IgD-negative memory B cell (primary cell): ENCODE data around the gene CAMK2N2. TPM values are rescaled to one million over a fixed set of nuclear protein-coding genes. Genes with fewer than 3 reads are reported as not detected.

Experiments
- H3K27ac Mint-ChIP-seq, 3 donors: one replicate each; pipeline ENCODE4 v1.8.0; 2020 to 2022; ENCODE audit warnings: mild to moderate bottlenecking in 3 of 3, mixed read lengths in 3 of 3, moderate library complexity in 1 of 3
- H3K27me3 Mint-ChIP-seq: one replicate; pipeline ENCODE4 v1.8.0; 2021; ENCODE audit warnings: mixed read lengths
- H3K36me3 Mint-ChIP-seq: one replicate; pipeline ENCODE4 v1.8.0; 2020; ENCODE audit warnings: mild to moderate bottlenecking, mixed read lengths
- H3K4me1 Mint-ChIP-seq, 3 donors: one replicate each; pipeline ENCODE4 v1.8.0; 2020 to 2022; ENCODE audit warnings: mixed read lengths in 3 of 3, mild to moderate bottlenecking in 1 of 3
- H3K4me3 Mint-ChIP-seq, 4 donors: one replicate each; pipeline ENCODE4 v1.8.0; 2020 to 2022; ENCODE audit warnings: mild to moderate bottlenecking in 4 of 4, mixed read lengths in 4 of 4, moderate library complexity in 3 of 4
- H3K9me3 Mint-ChIP-seq, 3 donors: one replicate each; pipeline ENCODE4 v1.8.0; 2020 to 2021; ENCODE audit warnings: mixed read lengths in 3 of 3, mild to moderate bottlenecking in 1 of 3
- polyA plus RNA-seq: library from polyadenylated mRNA; unstranded; fragments of 300-500 nt; fragmentation: Illumina TruSeq; gene quantifications from one replicate; pipeline ENCODE4 v1.2.3, GENCODE V29; 2021

CAMK2N2 gene
- polyA plus RNA-seq, 1 donor from 2014 or later = not detected

DNA sequence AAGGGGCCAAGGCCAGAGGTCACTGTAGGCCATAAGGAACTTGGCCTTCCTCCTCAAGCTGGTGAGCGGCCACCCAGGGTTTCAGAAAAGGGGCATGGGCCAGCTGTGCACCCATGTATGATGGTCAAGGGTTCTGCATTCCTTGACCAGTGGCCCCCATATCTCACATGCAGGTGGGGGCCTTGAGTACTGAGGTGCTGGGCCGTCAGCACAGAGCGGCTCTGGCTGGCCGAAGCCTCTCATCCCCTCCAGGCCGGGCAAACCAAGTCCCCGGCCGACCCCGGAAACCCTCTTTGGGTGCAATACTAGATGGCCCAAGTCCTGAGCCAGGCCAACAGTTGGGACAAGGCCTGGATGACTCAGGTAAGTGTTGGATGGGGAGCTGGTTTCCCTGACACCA lies 22.1 kb downstream of the CAMK2N2 start:
- Mint-ChIP-seq H3K36me3 (peaks cover 4% of the 10 kb centered on the region), H3K4me1 (peaks cover 0 to 3% (median 0%) of the 10 kb centered on the region in 3 donors), H3K9me3 (no peaks in the 10 kb centered on the region), H3K27ac (no peak overlapping the region), H3K27me3 (no peaks in the 10 kb centered on the region), H3K4me3 (no peak overlapping the region)

DNA sequence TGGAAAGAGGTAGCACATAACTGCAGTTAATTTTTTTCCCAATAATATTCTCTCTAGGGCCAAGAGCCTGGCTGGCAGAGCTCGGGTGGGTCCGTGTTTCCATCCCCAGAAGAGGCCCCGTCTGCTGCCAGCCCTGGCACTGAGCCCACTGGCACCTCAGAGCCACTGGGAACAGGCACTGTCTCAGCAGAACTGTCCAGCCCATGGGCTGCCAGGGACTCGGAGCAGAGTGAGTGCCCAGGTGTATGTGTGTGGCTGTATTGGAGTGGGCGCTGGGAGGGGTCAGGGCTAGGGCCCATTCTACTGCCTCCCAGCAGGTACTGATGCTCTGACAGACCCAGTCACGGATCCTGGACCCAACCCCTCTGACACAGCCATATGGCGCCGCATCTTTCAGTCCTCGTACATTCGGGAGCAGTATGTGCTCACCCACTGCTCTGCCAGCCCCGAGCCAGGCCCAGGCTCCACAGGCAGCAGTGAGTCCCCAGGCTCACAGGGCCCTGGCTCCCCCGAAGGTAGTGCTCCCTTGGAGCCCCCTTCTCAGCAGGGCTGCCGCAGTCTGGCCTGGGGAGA lies 23.0 kb downstream of the CAMK2N2 start:
- H3K9me3 Mint-ChIP-seq = no peaks in the 10 kb centered on the region
- no peak overlapping the region for H3K27ac Mint-ChIP-seq
- H3K4me1 Mint-ChIP-seq = peaks cover 0 to 3% (median 0%) of the 10 kb centered on the region in 3 donors
- H3K36me3 Mint-ChIP-seq = peaks cover 2% of the 10 kb centered on the region
- H3K4me3 Mint-ChIP-seq = no peak overlapping the region
- no peaks in the 10 kb centered on the region for H3K27me3 Mint-ChIP-seq

DNA sequence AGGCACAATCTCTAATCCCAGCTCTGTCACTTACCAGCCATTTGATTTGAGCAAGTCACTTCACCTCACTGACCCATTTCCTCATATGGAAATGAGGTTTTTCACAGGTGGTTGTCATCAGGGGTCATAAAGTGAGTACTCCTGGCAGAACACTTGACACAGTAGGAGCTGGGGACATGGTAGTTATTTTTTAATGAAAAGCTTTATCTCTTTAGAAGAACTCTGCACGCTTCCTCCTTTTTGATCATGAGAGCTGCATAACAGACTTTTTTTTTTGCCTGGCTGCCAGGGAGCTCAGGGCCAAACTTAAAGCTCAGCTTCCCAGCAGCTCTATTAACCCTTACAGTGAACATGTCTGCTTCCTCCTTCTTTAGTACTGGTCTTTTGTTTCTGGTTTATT lies 23.5 kb downstream of the CAMK2N2 start:
- H3K27ac Mint-ChIP-seq = no peak overlapping the region
- no peaks in the 10 kb centered on the region for H3K9me3 Mint-ChIP-seq
- H3K27me3 Mint-ChIP-seq = peaks cover 3% of the 10 kb centered on the region
- H3K4me1 Mint-ChIP-seq = peaks cover 0 to 3% (median 0%) of the 10 kb centered on the region in 3 donors
- H3K4me3 Mint-ChIP-seq = no peak overlapping the region
- H3K36me3 Mint-ChIP-seq = peaks cover 2% of the 10 kb centered on the region

- H3K4me3 Mint-ChIP-seq = no peak overlapping the region
- no peak overlapping the region for H3K27ac Mint-ChIP-seq
- H3K36me3 Mint-ChIP-seq = no peaks in the 10 kb centered on the region
- peaks cover 8% of the 10 kb centered on the region for H3K27me3 Mint-ChIP-seq
- H3K9me3 Mint-ChIP-seq = no peaks in the 10 kb centered on the region
- peaks cover 0 to 3% (median 0%) of the 10 kb centered on the region in 3 donors for H3K4me1 Mint-ChIP-seq
These were observed 24.1 kb downstream of the CAMK2N2 start for GRCh38 chr3:184237211-184237610.

DNA sequence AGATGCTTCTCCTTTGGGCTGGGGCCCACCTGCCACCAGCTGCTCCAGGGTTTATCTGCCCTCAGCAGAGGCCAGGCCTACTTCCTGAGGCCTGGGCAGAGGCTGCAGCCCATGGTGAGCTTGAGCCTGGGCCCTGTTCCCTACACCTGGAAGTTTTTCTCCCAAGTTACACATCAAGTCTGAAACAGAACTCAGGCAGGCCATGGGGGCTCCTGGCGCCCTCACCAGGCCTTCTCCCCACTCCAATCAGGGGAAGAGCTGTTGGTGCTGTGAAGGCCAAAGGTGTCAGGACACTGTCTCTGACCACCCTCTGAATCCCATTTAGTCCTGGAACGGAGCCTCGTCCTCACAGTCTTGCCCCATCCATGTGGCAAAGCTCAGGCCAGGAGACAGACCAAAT lies 24.7 kb downstream of the CAMK2N2 start:
- H3K4me1 Mint-ChIP-seq = peaks cover 0 to 4% (median 0%) of the 10 kb centered on the region in 3 donors
- H3K4me3 Mint-ChIP-seq = no peak overlapping the region
- peaks cover 14% of the 10 kb centered on the region for H3K27me3 Mint-ChIP-seq
- H3K9me3 Mint-ChIP-seq = no peaks in the 10 kb centered on the region
- no peak overlapping the region for H3K27ac Mint-ChIP-seq
- no peaks in the 10 kb centered on the region for H3K36me3 Mint-ChIP-seq

GRCh38 chr3:184236033-184236410 lies 25.3 kb downstream of the CAMK2N2 start:
- Mint-ChIP-seq H3K9me3 (no peaks in the 10 kb centered on the region), H3K4me3 (no peak overlapping the region), H3K27me3 (peaks cover 20% of the 10 kb centered on the region), H3K4me1 (peaks cover 0 to 8% (median 0%) of the 10 kb centered on the region in 3 donors), H3K36me3 (no peaks in the 10 kb centered on the region), H3K27ac (peak overlapping the region in 1 of 3 donors; percentile 53)

DNA sequence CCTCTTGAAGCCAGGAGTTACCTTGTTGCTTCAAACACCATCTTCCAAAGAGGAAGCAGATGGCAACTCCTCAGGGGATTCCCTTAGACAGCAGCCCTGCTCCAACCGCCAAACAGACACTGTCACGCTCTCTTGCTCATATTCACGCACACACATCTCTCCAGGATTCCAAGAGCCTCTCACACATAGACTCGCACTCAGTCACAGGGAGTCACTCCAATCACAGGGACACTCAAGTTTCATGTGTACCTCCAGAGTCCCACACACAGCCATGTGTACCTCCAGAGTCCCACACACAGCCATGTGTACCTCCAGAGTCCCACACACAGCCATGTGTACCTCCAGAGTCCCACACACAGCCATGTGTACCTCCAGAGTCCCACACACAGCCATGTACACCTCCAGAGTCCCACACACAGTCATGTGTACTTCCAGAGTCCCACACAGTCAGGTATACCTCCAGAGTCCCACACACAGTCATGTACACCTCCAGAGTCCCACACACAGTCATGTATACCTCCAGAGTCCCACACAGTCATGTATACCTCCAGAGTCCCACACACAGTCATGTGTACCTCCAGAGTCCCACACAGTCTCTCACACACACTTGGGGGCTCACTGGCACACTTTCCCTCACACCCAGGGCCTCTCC lies 25.8 kb downstream of the CAMK2N2 start:
- peak overlapping the region in 1 of 3 donors; percentile 53 for H3K27ac Mint-ChIP-seq
- H3K4me3 Mint-ChIP-seq = no peak overlapping the region
- no peaks in the 10 kb centered on the region for H3K36me3 Mint-ChIP-seq
- peaks cover 22% of the 10 kb centered on the region for H3K27me3 Mint-ChIP-seq
- no peaks in the 10 kb centered on the region for H3K9me3 Mint-ChIP-seq
- peaks cover 0 to 9% (median 2%) of the 10 kb centered on the region in 3 donors for H3K4me1 Mint-ChIP-seq

GRCh38 chr3:184234671-184235380 lies 26.5 kb downstream of the CAMK2N2 start:
- H3K27me3 Mint-ChIP-seq = peaks cover 22% of the 10 kb centered on the region
- no peaks in the 10 kb centered on the region for H3K36me3 Mint-ChIP-seq

DNA sequence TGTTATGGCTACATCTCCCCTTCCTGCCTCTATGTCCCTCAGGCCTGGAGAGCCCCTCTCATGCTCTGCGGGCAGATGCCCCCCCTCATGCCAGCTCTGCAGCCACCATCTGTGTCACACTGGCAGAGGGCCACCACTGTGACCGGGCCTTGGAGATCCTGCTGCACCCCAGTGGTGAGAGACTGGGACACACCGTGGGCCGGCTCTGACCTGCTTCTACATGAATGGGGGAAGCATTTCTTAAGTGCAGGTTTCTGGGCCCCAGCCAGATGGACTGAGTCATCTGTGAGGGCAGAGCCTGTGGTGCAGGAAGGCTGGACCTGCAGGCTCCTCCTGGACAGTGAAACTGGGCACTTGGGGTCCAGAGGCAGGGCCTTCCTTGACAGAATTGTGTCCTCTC lies 27.1 kb downstream of the CAMK2N2 start:
- Mint-ChIP-seq H3K4me3 (no peak overlapping the region), H3K4me1 (peaks cover 0 to 7% (median 2%) of the 10 kb centered on the region in 3 donors), H3K36me3 (no peaks in the 10 kb centered on the region), H3K27me3 (peaks cover 24% of the 10 kb centered on the region), H3K27ac (no peak overlapping the region), H3K9me3 (no peaks in the 10 kb centered on the region)

More at GRCh38 chr3:184234671-184235380, 26.5 kb downstream of the CAMK2N2 start:
- no peaks in the 10 kb centered on the region for H3K9me3 Mint-ChIP-seq
- H3K27ac Mint-ChIP-seq = no peak overlapping the region
- peaks cover 0 to 8% (median 2%) of the 10 kb centered on the region in 3 donors for H3K4me1 Mint-ChIP-seq
- no peak overlapping the region for H3K4me3 Mint-ChIP-seq

GRCh38 chr3:184233127-184233843 lies 28.1 kb downstream of the CAMK2N2 start:
- Mint-ChIP-seq H3K4me3 (peak overlapping the region in 1 of 4 donors; percentile 17), H3K9me3 (no peaks in the 10 kb centered on the region), H3K36me3 (no peaks in the 10 kb centered on the region), H3K4me1 (peaks cover 0 to 9% (median 3%) of the 10 kb centered on the region in 3 donors), H3K27me3 (peaks cover 30% of the 10 kb centered on the region), H3K27ac (no peak overlapping the region)

DNA sequence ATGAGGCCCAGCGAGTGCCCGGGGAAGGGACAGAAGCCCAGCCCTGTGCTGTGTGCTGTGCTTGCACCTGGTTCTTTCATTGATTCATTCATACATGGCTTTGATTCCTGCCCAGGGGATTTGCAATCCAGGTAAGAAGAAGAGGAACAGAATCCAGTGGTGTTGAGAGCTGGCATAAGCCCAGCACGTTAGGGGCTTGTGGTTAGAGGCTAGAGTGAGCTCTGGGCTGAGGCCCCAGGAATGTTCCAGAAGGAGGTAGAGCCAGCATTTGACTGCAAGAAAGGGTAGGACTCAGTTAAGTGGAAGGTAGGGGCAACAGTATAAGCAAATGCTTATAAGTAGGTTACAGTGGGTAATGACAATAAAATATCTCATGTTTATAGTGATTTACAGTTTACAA lies 29.7 kb downstream of the CAMK2N2 start:
- peaks cover 0 to 9% (median 3%) of the 10 kb centered on the region in 3 donors for H3K4me1 Mint-ChIP-seq
- H3K27ac Mint-ChIP-seq = no peak overlapping the region
- no peaks in the 10 kb centered on the region for H3K9me3 Mint-ChIP-seq
- peaks cover 39% of the 10 kb centered on the region for H3K27me3 Mint-ChIP-seq
- H3K36me3 Mint-ChIP-seq = no peaks in the 10 kb centered on the region
- peak overlapping the region in 2 of 4 donors; percentile 71 to 87 for H3K4me3 Mint-ChIP-seq

DNA sequence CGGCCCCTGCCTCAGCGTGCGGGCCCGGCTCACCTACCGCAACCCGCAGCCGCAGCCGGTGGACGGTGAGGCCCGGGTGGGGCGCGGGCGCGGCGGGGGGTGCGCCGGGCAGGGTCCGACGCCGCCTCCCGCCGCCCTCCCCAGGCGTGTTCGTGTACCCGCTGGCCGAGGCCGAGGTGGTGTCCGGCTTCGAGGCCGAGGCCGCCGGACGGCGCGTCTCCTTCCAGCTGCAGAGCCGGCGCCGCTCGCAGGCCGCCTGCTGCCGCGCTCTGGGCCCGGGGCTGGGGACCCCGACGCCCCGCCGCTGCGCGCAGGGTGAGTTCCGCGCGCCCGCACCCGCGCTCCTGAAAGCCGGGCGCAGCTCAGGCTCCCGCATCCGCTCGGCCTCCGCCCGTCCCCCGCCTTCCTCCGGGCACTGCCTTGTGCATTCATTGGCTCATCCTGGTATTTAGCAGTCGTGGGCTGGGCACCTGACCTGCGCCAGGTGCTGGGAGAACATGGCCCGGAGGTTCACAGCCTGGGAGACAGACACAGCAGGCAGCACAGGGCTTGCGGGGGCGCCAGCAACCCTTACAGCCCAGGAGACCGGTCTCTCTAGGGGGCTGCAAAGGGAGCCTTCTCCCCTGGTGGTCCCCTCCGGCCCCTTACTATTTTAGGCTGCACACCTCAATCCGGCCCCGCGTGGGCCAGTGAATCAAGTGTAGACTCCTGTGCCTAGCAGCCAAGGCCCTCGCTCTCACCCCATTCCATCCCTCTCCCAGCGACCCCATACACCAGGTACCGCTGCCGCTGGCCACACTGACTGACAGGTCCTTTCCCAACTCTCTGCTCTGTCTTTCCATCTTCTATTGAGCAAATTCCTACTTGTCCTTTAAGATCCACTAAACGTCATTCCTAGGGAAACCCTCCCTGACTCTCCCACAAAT lies 30.5 kb downstream of the CAMK2N2 start:
- Mint-ChIP-seq H3K36me3 (no peaks in the 10 kb centered on the region), H3K4me1 (peaks cover 0 to 9% (median 3%) of the 10 kb centered on the region in 3 donors), H3K27me3 (peaks cover 43% of the 10 kb centered on the region)

GRCh38 chr3:184230081-184230602 lies 31.2 kb downstream of the CAMK2N2 start:
- no peak overlapping the region for H3K27ac Mint-ChIP-seq
- no peaks in the 10 kb centered on the region for H3K36me3 Mint-ChIP-seq
- H3K4me3 Mint-ChIP-seq = peak overlapping the region in 1 of 4 donors; percentile 88
- H3K9me3 Mint-ChIP-seq = no peaks in the 10 kb centered on the region
- peaks cover 48% of the 10 kb centered on the region for H3K27me3 Mint-ChIP-seq
- H3K4me1 Mint-ChIP-seq = peaks cover 0 to 9% (median 3%) of the 10 kb centered on the region in 3 donors

More for the DNA sequence above, 30.5 kb downstream of the CAMK2N2 start:
- Mint-ChIP-seq H3K9me3 (no peaks in the 10 kb centered on the region), H3K4me3 (peak overlapping the region; percentile 71 to 95 (median 81)), H3K27ac (no peak overlapping the region)
